NCI-H2227 treated with DMSO at 0.1 percent for 48 hours (cell line): ENCODE results near the gene NMT1.

ENCODE experiments used
- DNase-seq: peaks from one replicate; lab custom pipeline; 2025; lab: John Stamatoyannopoulos, UW

Gene NMT1

DNA sequence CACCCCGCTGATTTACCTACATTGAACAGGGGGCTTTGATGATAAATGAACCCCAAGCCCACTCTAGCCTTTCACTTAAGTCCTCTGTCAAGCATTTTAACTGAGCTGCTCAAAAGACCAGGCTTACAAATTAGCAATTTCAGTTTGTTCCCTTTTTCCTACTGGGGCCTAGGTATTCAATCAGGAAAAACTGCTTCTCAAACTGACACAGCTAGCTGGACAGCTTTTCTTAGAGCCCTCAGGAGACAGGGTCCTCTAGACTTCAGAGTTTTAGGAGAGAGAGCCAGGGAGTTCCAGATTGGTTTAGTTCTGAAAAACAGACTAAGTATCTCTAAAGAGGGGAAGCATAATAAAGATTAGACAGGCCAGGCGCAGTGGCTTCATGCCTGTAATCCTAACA lies 94.4 kb downstream of the NMT1 start:
- DNase-seq: no peak

DNA sequence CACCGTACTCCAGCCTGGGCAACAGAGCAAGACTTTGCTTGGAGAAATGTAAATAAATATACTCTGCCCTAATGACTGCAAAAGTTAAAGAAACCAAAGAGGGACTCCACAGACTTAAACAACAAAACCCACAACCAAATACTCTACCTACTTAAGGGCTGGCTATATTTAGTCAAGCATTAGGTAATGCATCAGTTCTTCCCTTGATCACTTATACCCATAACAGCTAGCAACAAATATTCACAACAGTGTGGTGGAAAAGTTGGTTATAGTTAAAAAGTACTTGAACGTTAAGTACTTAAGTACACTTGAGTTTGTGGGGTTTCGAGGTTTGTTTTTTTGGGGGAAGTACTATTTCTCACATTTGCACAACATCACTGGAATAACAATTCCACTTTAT lies 95.1 kb downstream of the NMT1 start:
- DNase-seq: no peak
